ENCODE data around the gene GTF3C2. TPM values are rescaled to one million over a fixed set of nuclear protein-coding genes. Genes with fewer than 3 reads are reported as not detected.

The GTF3C2 gene
- total RNA-seq, 1 experiment from 2014 or later: 85.4 TPM

DNA sequence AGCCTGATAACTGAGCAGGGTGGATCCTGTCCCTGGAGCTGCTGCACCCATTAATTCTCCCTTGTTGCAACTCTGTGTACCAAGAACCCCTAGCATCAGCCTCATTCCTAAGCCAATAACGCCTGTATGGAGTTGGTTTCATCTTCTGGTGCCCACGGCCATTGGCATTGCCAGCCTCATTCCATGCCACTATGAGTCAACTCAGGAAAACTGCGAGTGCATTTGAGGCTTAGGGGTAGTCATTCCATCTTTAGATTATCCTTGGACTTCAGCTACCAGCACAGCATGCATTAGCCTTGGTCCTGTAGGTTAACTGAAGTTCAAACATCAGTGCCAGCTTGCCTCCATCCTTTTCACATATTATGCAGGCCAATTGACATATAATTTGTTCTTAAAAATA, 75.7 kb downstream of the GTF3C2 start:
- Mint-ChIP-seq H3K36me3 (ENCODE audit: insufficient read depth, unreplicated experiment) (no peaks in the 10 kb centered on the region), H3K4me1 (ENCODE audit: low read depth, unreplicated experiment) (peaks cover 27% of the 10 kb centered on the region), H3K27me3 (ENCODE audit: unreplicated experiment) (peaks cover 86% of the 10 kb centered on the region), H3K27ac (ENCODE audit: unreplicated experiment) (no peak overlapping the region), H3K9me3 (ENCODE audit: low read depth, unreplicated experiment) (no peaks in the 10 kb centered on the region), H3K4me3 (ENCODE audit: low read depth, unreplicated experiment) (no peak overlapping the region)
- intact Hi-C loops (cut with micrococcal nuclease; ENCODE audit: unreplicated experiment): loop anchor here (1.0 kb wide), 1 partner anchor 183 kb away; no protein-coding TSS in a partner anchor
- BruUV-seq (replicated peaks): no TSS peak
- DNase-seq: no peak
- TF ChIP-seq, protein P1, sequence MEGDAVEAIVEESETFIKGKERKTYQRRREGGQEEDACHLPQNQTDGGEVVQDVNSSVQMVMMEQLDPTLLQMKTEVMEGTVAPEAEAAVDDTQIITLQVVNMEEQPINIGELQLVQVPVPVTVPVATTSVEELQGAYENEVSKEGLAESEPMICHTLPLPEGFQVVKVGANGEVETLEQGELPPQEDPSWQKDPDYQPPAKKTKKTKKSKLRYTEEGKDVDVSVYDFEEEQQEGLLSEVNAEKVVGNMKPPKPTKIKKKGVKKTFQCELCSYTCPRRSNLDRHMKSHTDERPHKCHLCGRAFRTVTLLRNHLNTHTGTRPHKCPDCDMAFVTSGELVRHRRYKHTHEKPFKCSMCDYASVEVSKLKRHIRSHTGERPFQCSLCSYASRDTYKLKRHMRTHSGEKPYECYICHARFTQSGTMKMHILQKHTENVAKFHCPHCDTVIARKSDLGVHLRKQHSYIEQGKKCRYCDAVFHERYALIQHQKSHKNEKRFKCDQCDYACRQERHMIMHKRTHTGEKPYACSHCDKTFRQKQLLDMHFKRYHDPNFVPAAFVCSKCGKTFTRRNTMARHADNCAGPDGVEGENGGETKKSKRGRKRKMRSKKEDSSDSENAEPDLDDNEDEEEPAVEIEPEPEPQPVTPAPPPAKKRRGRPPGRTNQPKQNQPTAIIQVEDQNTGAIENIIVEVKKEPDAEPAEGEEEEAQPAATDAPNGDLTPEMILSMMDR (IDR thresholded peaks at IDR 0.05; ENCODE audit: unreplicated experiment): no peak
- CTCF ChIA-PET: interaction anchor here (2.0 to 5.6 kb wide), 4 partner anchors 12 to 182 kb away, joined by 9 to 29 read pairs (median 12); partner anchors contain the start of gene SLC30A3

DNA sequence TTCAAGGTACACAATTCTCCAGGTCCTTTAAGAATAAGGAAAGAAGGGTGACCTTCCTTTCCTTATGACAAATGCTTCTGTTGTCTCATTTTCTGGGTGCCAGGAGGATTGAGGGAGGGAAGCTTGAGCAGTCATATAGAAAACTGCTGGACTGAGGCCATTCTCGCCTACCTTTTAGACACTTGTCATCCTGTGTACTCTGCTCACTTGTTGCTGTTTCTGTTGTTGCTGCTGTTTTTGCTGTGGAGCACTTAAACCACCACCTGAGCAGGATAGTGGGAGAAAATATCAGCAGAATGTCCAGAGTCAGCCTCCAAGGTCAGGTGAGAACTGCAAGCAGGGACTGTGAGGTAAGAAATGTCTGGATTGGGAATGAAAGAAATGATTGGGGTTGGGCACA, 78.6 kb downstream of the GTF3C2 start:
- Mint-ChIP-seq H3K4me1 (ENCODE audit: low read depth, unreplicated experiment) (peaks cover 23% of the 10 kb centered on the region), H3K27ac (ENCODE audit: unreplicated experiment) (no peak overlapping the region), H3K27me3 (ENCODE audit: unreplicated experiment) (peaks cover 91% of the 10 kb centered on the region), H3K4me3 (ENCODE audit: low read depth, unreplicated experiment) (no peak overlapping the region), H3K36me3 (ENCODE audit: insufficient read depth, unreplicated experiment) (no peaks in the 10 kb centered on the region), H3K9me3 (ENCODE audit: low read depth, unreplicated experiment) (no peaks in the 10 kb centered on the region)
- DNase-seq: no peak
- TF ChIP-seq, protein P1 (IDR thresholded peaks at IDR 0.05; ENCODE audit: unreplicated experiment): no peak
- no TSS peak for BruUV-seq (replicated peaks)
- intact Hi-C loops (cut with micrococcal nuclease; ENCODE audit: unreplicated experiment): no loop called here
- CTCF ChIA-PET: interaction anchor here (0.8 kb wide), 1 partner anchor 25 kb away, joined by 3 read pairs; no protein-coding TSS in a partner anchor

Other genes with a start within 250 kb of the GTF3C2 start
- 3.7 and 9.3 TPM in 2 replicates for gene CGREF1, start 237.6 kb downstream of the GTF3C2 start, total RNA-seq (2022)
- 0.56 and 0.64 TPM in 2 replicates for gene ABHD1, start 232.9 kb downstream of the GTF3C2 start, total RNA-seq (2022)
- 54.0 and 60.1 TPM in 2 replicates for gene PREB, start 222.1 kb downstream of the GTF3C2 start, total RNA-seq (2022)
- not detected in 2 replicates for gene PRR30, start 217.4 kb downstream of the GTF3C2 start, total RNA-seq (2022)
- not detected in 2 replicates for gene TCF23, start 207.8 kb downstream of the GTF3C2 start, total RNA-seq (2022)
- 104 and 121 TPM in 2 replicates for gene ATRAID, start 144.7 kb downstream of the GTF3C2 start, total RNA-seq (2022)
- gene SLC5A6, start 144.5 kb downstream of the GTF3C2 start, total RNA-seq (2022): 39.6 and 42.3 TPM in 2 replicates
- 68.2 and 71.6 TPM in 2 replicates for gene CAD, start 139.4 kb downstream of the GTF3C2 start, total RNA-seq (2022)
- gene SLC30A3, start 93.7 kb downstream of the GTF3C2 start, total RNA-seq (2022): 0.24 TPM in 1 of 2 replicates, not detected in the other
- gene DNAJC5G, start 81.3 kb downstream of the GTF3C2 start, total RNA-seq (2022): not detected in 2 replicates
- gene TRIM54, start 74.3 kb downstream of the GTF3C2 start, total RNA-seq (2022): 0.99 and 2.3 TPM in 2 replicates
- 4.6 and 6.6 TPM in 2 replicates for gene UCN, start 48.3 kb downstream of the GTF3C2 start, total RNA-seq (2022)
- gene MPV17, start 33.7 kb downstream of the GTF3C2 start, total RNA-seq (2022): 77.4 and 84.5 TPM in 2 replicates
- gene EIF2B4, start 13.6 kb upstream of the GTF3C2 start, total RNA-seq (2022): 42.0 and 43.7 TPM in 2 replicates
- gene SNX17, start 13.9 kb upstream of the GTF3C2 start, total RNA-seq (2022): 85.3 and 96.9 TPM in 2 replicates
- gene ZNF513, start 24.0 kb upstream of the GTF3C2 start, total RNA-seq (2022): 10.6 and 13.1 TPM in 2 replicates
- 118 and 121 TPM in 2 replicates for gene PPM1G, start 52.8 kb upstream of the GTF3C2 start, total RNA-seq (2022)
- gene NRBP1, start 71.9 kb upstream of the GTF3C2 start, total RNA-seq (2022): 58.2 and 60.5 TPM in 2 replicates
- 71.8 and 74.0 TPM in 2 replicates for gene KRTCAP3, start 85.6 kb upstream of the GTF3C2 start, total RNA-seq (2022)
- 37.5 and 41.7 TPM in 2 replicates for gene IFT172, start 133.0 kb upstream of the GTF3C2 start, total RNA-seq (2022)
- 5.3 and 7.2 TPM in 2 replicates for gene FNDC4, start 138.4 kb upstream of the GTF3C2 start, total RNA-seq (2022)
- gene GCKR, start 140.1 kb upstream of the GTF3C2 start, total RNA-seq (2022): 17.8 and 26.8 TPM in 2 replicates
- gene ZNF512, start 226.3 kb upstream of the GTF3C2 start, total RNA-seq (2022): 24.4 and 28.6 TPM in 2 replicates

Data from Calu3 (cell line).